Right ventricle myocardium inferior (tissue), 1 donor: ENCODE data around the gene CDC45. TPM values are rescaled to one million over a fixed set of nuclear protein-coding genes. Genes with fewer than 3 reads are reported as not detected.

Experiments used
- ATAC-seq: fragments of 200-7000 bp; cut with Tn5 transposase; one replicate; pipeline ENCODE4 v1.9.1; 2020; ENCODE audit warnings: mild to moderate bottlenecking, moderate library complexity
- DNase-seq: peaks from one replicate; pipeline ENCODE4 v3.0.0; 2021; ENCODE audit errors: missing footprints
- intact Hi-C: fragments of 100-400 bp; cut with DNase I; formaldehyde crosslinking; loops from one replicate; pipeline ENCODE4 v1.11.0; 2022
- total RNA-seq: library from RNA; stranded (reverse); fragmentation: NEBNext Ultra II Directional; extraction: Animal tissue kit (Norgen Biotek cat#: 25700); gene quantifications from one replicate; pipeline ENCODE4 v1.2.1, GENCODE V29; 2021
- donor health status: DM: no; HTN: yes; CAD: no; lungs with severe emphysema.

Gene CDC45
- total RNA-seq, 1 donor from 2014 or later: 0.76 TPM

GRCh38 chr22:19463491-19464469, 15.9 kb upstream of the CDC45 start:
- DNase-seq: peak; percentile 85
- ATAC-seq: peak; percentile 95
- intact Hi-C loops: loop anchor here (2.0 kb wide), 1 partner anchor 61 kb away; no protein-coding TSS in a partner anchor

GRCh38 chr22:19464546-19464945, 15.2 kb upstream of the CDC45 start:
- ATAC-seq (no peak), DNase-seq (no peak)
- intact Hi-C loops: no loop called here

GRCh38 chr22:19464975-19465374, 14.7 kb upstream of the CDC45 start:
- ATAC-seq: no peak
- intact Hi-C loops: no loop called here
- no peak for DNase-seq

GRCh38 chr22:19466126-19466716, 13.5 kb upstream of the CDC45 start:
- ATAC-seq (no peak), DNase-seq (no peak)
- intact Hi-C loops: no loop called here

GRCh38 chr22:19466848-19467752, 12.6 kb upstream of the CDC45 start:
- DNase-seq: no peak
- intact Hi-C loops: no loop called here
- no peak for ATAC-seq

- ATAC-seq (no peak), DNase-seq (no peak)
- intact Hi-C loops: no loop called here
Measured at GRCh38 chr22:19467912-19468311, 11.8 kb upstream of the CDC45 start.

- intact Hi-C loops: no loop called here
- no peak for DNase-seq
- ATAC-seq: no peak
Measured at GRCh38 chr22:19469421-19469820, 10.3 kb upstream of the CDC45 start.

GRCh38 chr22:19470010-19470409, 9.7 kb upstream of the CDC45 start:
- intact Hi-C loops: no loop called here

GRCh38 chr22:19471572-19471971, 8.1 kb upstream of the CDC45 start:
- DNase-seq (no peak), ATAC-seq (no peak)
- intact Hi-C loops: no loop called here

More at GRCh38 chr22:19470010-19470409, 9.7 kb upstream of the CDC45 start:
- ATAC-seq (no peak), DNase-seq (no peak)

- no peak for ATAC-seq
- intact Hi-C loops: no loop called here
- DNase-seq: no peak
Measured at GRCh38 chr22:19472233-19472632, 7.5 kb upstream of the CDC45 start.

GRCh38 chr22:19473578-19473977, 6.1 kb upstream of the CDC45 start:
- DNase-seq (no peak), ATAC-seq (no peak)
- intact Hi-C loops: no loop called here

- no peak for ATAC-seq
- intact Hi-C loops: loop anchor here (5.0 kb wide), 2 partner anchors 184 to 354 kb away; partner anchors contain the start of genes CLTCL1 and DGCR2
- DNase-seq: no peak
Measured at GRCh38 chr22:19476023-19476422, 3.7 kb upstream of the CDC45 start.

GRCh38 chr22:19477321-19478044, 2.2 kb upstream of the CDC45 start:
- ATAC-seq (no peak), DNase-seq (no peak)
- intact Hi-C loops: loop anchor here (2.0 to 5.0 kb wide), 3 partner anchors 45 to 355 kb away; partner anchors contain the start of genes CLTCL1, DGCR2 and MRPL40

GRCh38 chr22:19478045-19478900, 1.4 kb upstream of the CDC45 start:
- intact Hi-C loops: loop anchor here (2.0 to 5.0 kb wide), 3 partner anchors 45 to 356 kb away; partner anchors contain the start of genes CLTCL1, DGCR2 and MRPL40
- DNase-seq: no peak
- no peak for ATAC-seq

- intact Hi-C loops: loop anchor here (2.0 to 5.0 kb wide), 3 partner anchors 46 to 357 kb away; partner anchors contain the start of genes CLTCL1, DGCR2 and MRPL40
- DNase-seq (peak; percentile 93), ATAC-seq (peak; percentile 82)
Measured at GRCh38 chr22:19478901-19479354, 792 bp upstream of the CDC45 start, which contains the start of gene UFD1. UFD1 (minus strand) TSS chr22:19479193; CDS start chr22:19479085, 108 bp downstream.

- no peak for ATAC-seq
- DNase-seq: no peak
- intact Hi-C loops: no loop called here
Measured at GRCh38 chr22:19480173-19480568, 451 bp downstream of the CDC45 start.

GRCh38 chr22:19480789-19481188, 1.1 kb downstream of the CDC45 start:
- intact Hi-C loops: no loop called here
- ATAC-seq (no peak), DNase-seq (no peak)
